HepG2 (cell line): ENCODE measurements around the gene SH2D3C. TPM values are rescaled to one million over a fixed set of nuclear protein-coding genes. Genes with fewer than 3 reads are reported as not detected.

Source experiments
- BCLAF1 ChIP-seq: fragments of 450-650 bp; IDR thresholded peaks from 2 replicates; pipeline ENCODE4 v1.6.1; 2017; ENCODE audit warnings: mild to moderate bottlenecking
- CEBPB ChIP-seq: IDR thresholded peaks from 2 replicates; pipeline ENCODE4 v1.6.1; 2011; ENCODE audit warnings: low read depth, low read length, improper control_type of control experiment, borderline replicate concordance
- CHCHD3 ChIP-seq: sonication (generic); formaldehyde crosslinking; IDR thresholded peaks from 2 replicates; pipeline ENCODE4 v1.8.0; 2022; ENCODE audit warnings: mild to moderate bottlenecking, missing genetic modification reagents, moderate library complexity
- DBP ChIP-seq: sonication (generic); formaldehyde crosslinking; IDR thresholded peaks from 2 replicates; pipeline ENCODE4 v1.4.0; 2020; ENCODE audit warnings: missing genetic modification reagents; ENCODE audit errors: not compliant biosample characterization
- ELF3 ChIP-seq: IDR thresholded peaks from 2 replicates; pipeline ENCODE4 v1.6.1; 2016; ENCODE audit warnings: missing genetic modification reagents, missing compliant biosample characterization
- JUN ChIP-seq: sonication (generic); formaldehyde crosslinking; IDR thresholded peaks from 2 replicates; pipeline ENCODE4 v1.4.0; 2020; ENCODE audit warnings: mild to moderate bottlenecking, missing genetic modification reagents
- NFYB ChIP-seq: sonication (generic); formaldehyde crosslinking; IDR thresholded peaks from 2 replicates; pipeline ENCODE4 v1.4.0; 2020; ENCODE audit warnings: missing genetic modification reagents
- ONECUT2 ChIP-seq: sonication (generic); formaldehyde crosslinking; IDR thresholded peaks from 2 replicates; pipeline ENCODE4 v1.4.0; 2020; ENCODE audit warnings: missing genetic modification reagents
- PRDM10 ChIP-seq: sonication (generic); formaldehyde crosslinking; IDR thresholded peaks from 2 replicates; pipeline ENCODE4 v1.4.0; 2020; ENCODE audit warnings: low read depth, missing genetic modification reagents
- ZBTB1 ChIP-seq: sonication (generic); formaldehyde crosslinking; IDR thresholded peaks from 2 replicates; pipeline ENCODE4 v1.4.0; 2020; ENCODE audit warnings: missing genetic modification reagents, borderline replicate concordance
- ZFP36L1 ChIP-seq: sonication (generic); formaldehyde crosslinking; IDR thresholded peaks from 2 replicates; pipeline ENCODE4 v1.8.0; 2022; ENCODE audit warnings: mild to moderate bottlenecking, missing genetic modification reagents, moderate library complexity
- ZNF282 ChIP-seq: fragments of 450-650 bp; IDR thresholded peaks from 2 replicates; pipeline ENCODE4 v1.6.1; 2018; ENCODE audit not compliant: partially characterized antibody
- ZNF44 ChIP-seq: sonication (generic); formaldehyde crosslinking; IDR thresholded peaks from 2 replicates; pipeline ENCODE4 v1.5.1; 2020; ENCODE audit warnings: mild to moderate bottlenecking, missing genetic modification reagents
- ZNF501 ChIP-seq: sonication (generic); formaldehyde crosslinking; IDR thresholded peaks from 2 replicates; pipeline ENCODE4 v1.5.1; 2020; ENCODE audit warnings: mild to moderate bottlenecking, moderate library complexity, missing genetic modification reagents
- ZNF552 ChIP-seq: sonication (generic); formaldehyde crosslinking; IDR thresholded peaks from 2 replicates; pipeline ENCODE4 v1.9.0; 2022; ENCODE audit warnings: missing genetic modification reagents, mild to moderate bottlenecking, borderline replicate concordance
- ZNF619 ChIP-seq: sonication (generic); formaldehyde crosslinking; IDR thresholded peaks from 2 replicates; pipeline ENCODE4 v1.4.0; 2020; ENCODE audit warnings: mild to moderate bottlenecking, missing genetic modification reagents
- ZNF879 ChIP-seq: sonication (generic); formaldehyde crosslinking; IDR thresholded peaks from 2 replicates; pipeline ENCODE4 v1.8.1; 2023; ENCODE audit warnings: missing genetic modification reagents
- ZSCAN31 ChIP-seq: sonication (generic); formaldehyde crosslinking; IDR thresholded peaks from 2 replicates; pipeline ENCODE4 v1.5.0; 2020; ENCODE audit warnings: low read depth, mild to moderate bottlenecking, missing genetic modification reagents
- polyA plus RNA-seq, 8 experiments: library from polyadenylated mRNA; depleted of rRNA in 3 of 8; stranded (reverse) in 7 of 8; unstranded in 1 of 8; fragments of >200 nt; fragmentation: Illumina TruSeq in 4 of 8; extraction: Trizol in 4 of 8; gene quantifications; 2 replicates each; pipeline versions ENCODE4 v1.2.1 to v1.2.3, GENCODE V29; 2011 to 2016; ENCODE audit warnings: low read depth in 4 of 8, missing spikeins in 1 of 8, mixed read lengths in 1 of 8; ENCODE audit not compliant: insufficient read depth in 1 of 8
- total RNA-seq, 5 experiments: library from RNA; depleted of rRNA; stranded (reverse); fragments of >200 nt; fragmentation: Illumina TruSeq; extraction: Trizol; gene quantifications; 2 replicates each; pipeline ENCODE4 v1.2.3, GENCODE V29; 2016; ENCODE audit warnings: low read depth in 1 of 5
- TF ChIP-seq, protein P1 (sequence below): sonication (generic); formaldehyde crosslinking; IDR thresholded peaks from 2 replicates; pipeline ENCODE4 v1.5.0; 2020; ENCODE audit warnings: missing genetic modification reagents
- TF ChIP-seq, protein P2 (sequence below): sonication (generic); formaldehyde crosslinking; conservative IDR thresholded peaks from 2 replicates; pipeline ENCODE4 v1.4.0; 2020; ENCODE audit warnings: missing genetic modification reagents

The SH2D3C gene
- total and polyA plus RNA-seq, 2 of the 13 experiments (the other 11 are each of a cell fraction or from before 2014, with no cell fraction given), result not detected

DNA sequence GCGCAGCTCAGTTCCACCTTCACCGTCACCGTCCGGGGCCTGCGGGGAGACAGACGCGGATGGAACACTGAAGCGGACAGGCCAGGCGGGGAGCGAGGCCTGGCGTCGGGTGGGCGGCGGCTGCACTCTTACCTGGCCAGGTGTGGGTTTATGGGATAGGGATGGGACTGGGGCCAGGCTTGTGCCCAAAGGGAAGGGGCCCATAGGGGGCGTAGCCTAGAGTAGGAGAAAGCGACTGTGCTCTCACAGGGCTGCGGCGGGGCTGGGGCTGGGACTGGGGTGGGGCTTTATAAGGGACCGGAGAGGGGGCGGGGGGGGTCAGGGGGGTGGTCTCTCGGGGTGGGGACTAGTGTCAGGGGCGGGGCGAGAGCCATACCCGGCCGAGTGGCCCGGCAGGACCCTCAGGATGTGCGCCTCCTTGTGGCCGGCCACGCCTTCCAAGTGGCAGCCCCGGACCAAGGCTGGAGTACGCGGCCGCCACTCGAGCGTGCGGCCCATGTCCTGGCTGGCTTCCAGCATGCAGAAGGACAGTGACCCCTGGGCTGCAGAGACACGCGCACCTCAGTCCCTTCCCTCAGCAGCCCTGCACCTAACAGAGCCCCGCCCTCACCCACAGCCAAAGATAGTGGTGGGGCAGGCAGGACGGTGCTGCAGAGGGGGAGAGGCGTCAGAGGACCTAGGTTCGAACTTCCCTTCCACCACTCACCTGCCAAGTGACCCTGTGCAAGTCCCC, 47.0 kb upstream of the SH2D3C start (continued):
- TF ChIP-seq NFYB (no peak), ZFP36L1 (CRISPR knock-in tag) (no peak), DBP (CRISPR knock-in tag) (no peak), ZNF619 (0 out of 2 replicates have a peak, but pooled peaks have one; percentile 30), ZBTB1 (CRISPR knock-in tag) (no peak), ELF3 (peak; percentile 51; the same call in 1 of the 2 replicates), ZSCAN31 (CRISPR knock-in tag) (no peak), ZNF879 (CRISPR knock-in tag) (no peak), PRDM10 (CRISPR knock-in tag) (no peak), ZNF552 (no peak), ZNF501 (CRISPR knock-in tag) (no peak), ZNF282 (no peak), ONECUT2 (CRISPR knock-in tag) (no peak), ZNF44 (CRISPR knock-in tag) (no peak), BCLAF1 (no peak), CHCHD3 (CRISPR knock-in tag) (no peak), JUN (CRISPR knock-in tag) (no peak), CEBPB (no peak)
- TF ChIP-seq, protein P1, sequence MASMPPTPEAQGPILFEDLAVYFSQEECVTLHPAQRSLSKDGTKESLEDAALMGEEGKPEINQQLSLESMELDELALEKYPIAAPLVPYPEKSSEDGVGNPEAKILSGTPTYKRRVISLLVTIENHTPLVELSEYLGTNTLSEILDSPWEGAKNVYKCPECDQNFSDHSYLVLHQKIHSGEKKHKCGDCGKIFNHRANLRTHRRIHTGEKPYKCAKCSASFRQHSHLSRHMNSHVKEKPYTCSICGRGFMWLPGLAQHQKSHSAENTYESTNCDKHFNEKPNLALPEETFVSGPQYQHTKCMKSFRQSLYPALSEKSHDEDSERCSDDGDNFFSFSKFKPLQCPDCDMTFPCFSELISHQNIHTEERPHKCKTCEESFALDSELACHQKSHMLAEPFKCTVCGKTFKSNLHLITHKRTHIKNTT (CRISPR knock-in tag), result no peak
- TF ChIP-seq, protein P2, sequence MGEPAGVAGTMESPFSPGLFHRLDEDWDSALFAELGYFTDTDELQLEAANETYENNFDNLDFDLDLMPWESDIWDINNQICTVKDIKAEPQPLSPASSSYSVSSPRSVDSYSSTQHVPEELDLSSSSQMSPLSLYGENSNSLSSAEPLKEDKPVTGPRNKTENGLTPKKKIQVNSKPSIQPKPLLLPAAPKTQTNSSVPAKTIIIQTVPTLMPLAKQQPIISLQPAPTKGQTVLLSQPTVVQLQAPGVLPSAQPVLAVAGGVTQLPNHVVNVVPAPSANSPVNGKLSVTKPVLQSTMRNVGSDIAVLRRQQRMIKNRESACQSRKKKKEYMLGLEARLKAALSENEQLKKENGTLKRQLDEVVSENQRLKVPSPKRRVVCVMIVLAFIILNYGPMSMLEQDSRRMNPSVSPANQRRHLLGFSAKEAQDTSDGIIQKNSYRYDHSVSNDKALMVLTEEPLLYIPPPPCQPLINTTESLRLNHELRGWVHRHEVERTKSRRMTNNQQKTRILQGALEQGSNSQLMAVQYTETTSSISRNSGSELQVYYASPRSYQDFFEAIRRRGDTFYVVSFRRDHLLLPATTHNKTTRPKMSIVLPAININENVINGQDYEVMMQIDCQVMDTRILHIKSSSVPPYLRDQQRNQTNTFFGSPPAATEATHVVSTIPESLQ (CRISPR knock-in tag), result no peak
